Activated CD4-positive, CD25-positive, alpha-beta regulatory T cell treated with anti-CD3 and anti-CD28 coated beads, Interleukin-2, amount 50 U/mL, for 16 hours (primary cell): ENCODE data around the gene BEND5.
A peak's percentile ranks its signal among the peaks of the same experiment; 100 is the strongest.

ENCODE experiments used
- DNase-seq: peaks from one replicate; pipeline ENCODE4 v3.0.0-alpha.2; 2020; ENCODE audit warnings: low read depth, low spot score

Gene BEND5

GRCh38 chr1:48725341-48726046 is 51.2 kb downstream of the BEND5 start:
- no peak for DNase-seq

GRCh38 chr1:48720929-48721328 is 55.8 kb downstream of the BEND5 start:
- DNase-seq: no peak

- DNase-seq: no peak
Observed at GRCh38 chr1:48718705-48719104, 58.0 kb downstream of the BEND5 start.

- no peak for DNase-seq
Observed at GRCh38 chr1:48718116-48718630, 58.5 kb downstream of the BEND5 start.

- no peak for DNase-seq
Observed at GRCh38 chr1:48717082-48717481, 59.6 kb downstream of the BEND5 start.

GRCh38 chr1:48715921-48716320 is 60.8 kb downstream of the BEND5 start:
- no peak for DNase-seq

- DNase-seq: no peak
Observed at GRCh38 chr1:48710915-48711314, 65.8 kb downstream of the BEND5 start.

- DNase-seq: no peak
Observed at GRCh38 chr1:48710318-48710717, 66.4 kb downstream of the BEND5 start.

GRCh38 chr1:48704736-48705135 is 72.0 kb downstream of the BEND5 start:
- DNase-seq: no peak

- DNase-seq: no peak
Observed at GRCh38 chr1:48701445-48701844, 75.2 kb downstream of the BEND5 start.

GRCh38 chr1:48697066-48697707 is 79.5 kb downstream of the BEND5 start:
- peak; percentile 0 for DNase-seq

GRCh38 chr1:48695161-48695560 is 81.5 kb downstream of the BEND5 start:
- DNase-seq: no peak

- no peak for DNase-seq
Observed at GRCh38 chr1:48693674-48694320, 82.9 kb downstream of the BEND5 start.

GRCh38 chr1:48693180-48693579 is 83.5 kb downstream of the BEND5 start:
- DNase-seq: no peak

GRCh38 chr1:48692235-48692634 is 84.5 kb downstream of the BEND5 start:
- no peak for DNase-seq

- no peak for DNase-seq
Observed at GRCh38 chr1:48691429-48692001, 85.2 kb downstream of the BEND5 start.

- no peak for DNase-seq
Observed at GRCh38 chr1:48688102-48688760, 88.5 kb downstream of the BEND5 start.

- DNase-seq: no peak
Observed at GRCh38 chr1:48687282-48688045, 89.2 kb downstream of the BEND5 start.

GRCh38 chr1:48686159-48686558 is 90.5 kb downstream of the BEND5 start:
- DNase-seq: no peak

GRCh38 chr1:48684381-48684780 is 92.3 kb downstream of the BEND5 start:
- DNase-seq: no peak

- DNase-seq: no peak
Observed at GRCh38 chr1:48683839-48684238, 92.9 kb downstream of the BEND5 start.
